GM18498 (cell line): ENCODE data around the gene OCLN.
A peak's percentile ranks its signal among the peaks of the same experiment; 100 is the strongest.
"Not testable (repeated sequence)": the region's sequence is repeated elsewhere in the genome, so short reads cannot be mapped to it uniquely, and the experiment has no call there.

Experiments
- ATAC-seq: cut with Tn5 transposase; IDR thresholded peaks from one replicate; pipeline ENCODE4 v1.9.1; 2021; ENCODE audit warnings: mild to moderate bottlenecking, moderate library complexity; ENCODE audit not compliant: unreplicated experiment

The OCLN gene

DNA sequence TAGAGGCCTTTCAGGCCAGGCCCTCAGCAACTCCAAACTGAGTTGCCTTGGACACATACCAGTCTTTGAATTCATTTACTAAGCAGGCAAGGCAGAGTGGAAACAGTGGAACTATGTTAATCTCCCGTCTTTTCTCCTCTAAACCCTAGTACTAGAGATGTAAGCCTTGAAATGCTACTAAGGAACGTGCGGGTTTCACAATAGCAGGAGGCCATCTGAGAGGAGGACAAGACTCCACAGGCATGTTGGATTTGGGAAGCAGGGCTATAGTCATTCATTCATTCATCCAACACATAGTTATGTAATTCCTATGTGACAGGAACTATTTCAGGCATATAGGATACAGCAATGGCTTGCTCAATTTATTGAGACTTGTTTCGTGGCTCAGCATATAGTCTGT, 3.3 kb upstream of the OCLN start:
- ATAC-seq = no peak

DNA sequence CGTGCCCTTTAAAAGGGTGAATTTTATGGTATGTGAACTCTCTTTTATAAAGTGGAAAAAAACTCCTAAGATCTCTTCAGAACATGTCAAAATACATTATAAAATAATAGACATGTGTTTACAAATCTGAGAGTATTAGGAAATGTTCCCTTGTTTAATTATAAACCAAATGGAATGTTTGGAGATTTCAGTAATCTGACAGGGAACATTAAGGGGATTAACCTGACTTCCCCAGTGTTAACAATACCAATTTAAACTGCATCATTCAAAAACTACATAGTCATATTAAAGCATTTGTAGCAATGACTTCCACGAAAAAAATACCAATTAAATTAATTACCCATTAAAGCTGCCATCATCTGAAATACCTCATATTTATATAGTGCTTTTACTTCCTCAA, 1.6 kb upstream of the OCLN start:
- ATAC-seq = no peak

DNA sequence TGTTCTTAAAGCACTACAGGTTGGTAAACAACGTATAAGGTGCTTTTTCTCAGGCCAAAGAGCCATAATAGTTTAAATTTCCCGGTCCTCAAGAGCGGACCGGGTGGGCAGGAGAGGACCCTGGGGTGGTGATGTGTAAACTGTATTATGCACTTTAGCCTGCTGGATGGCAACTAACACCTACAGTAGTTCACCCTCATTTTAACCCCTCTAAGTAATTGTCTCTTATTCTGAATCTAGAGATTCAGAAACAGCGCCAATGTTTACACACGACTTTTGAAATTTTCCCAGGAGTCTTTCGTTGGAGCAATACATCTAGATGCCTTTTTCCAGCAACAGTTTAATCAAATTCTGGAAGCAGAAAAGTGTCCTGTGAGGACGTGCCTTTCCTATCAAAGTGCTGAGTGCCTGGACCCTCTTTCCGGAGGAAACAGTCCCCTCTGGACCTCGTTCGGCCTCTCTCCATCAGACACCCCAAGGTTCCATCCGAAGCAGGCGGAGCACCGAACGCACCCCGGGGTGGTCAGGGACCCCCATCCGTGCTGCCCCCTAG, 676 bp upstream of the OCLN start:
- ATAC-seq = no peak

DNA sequence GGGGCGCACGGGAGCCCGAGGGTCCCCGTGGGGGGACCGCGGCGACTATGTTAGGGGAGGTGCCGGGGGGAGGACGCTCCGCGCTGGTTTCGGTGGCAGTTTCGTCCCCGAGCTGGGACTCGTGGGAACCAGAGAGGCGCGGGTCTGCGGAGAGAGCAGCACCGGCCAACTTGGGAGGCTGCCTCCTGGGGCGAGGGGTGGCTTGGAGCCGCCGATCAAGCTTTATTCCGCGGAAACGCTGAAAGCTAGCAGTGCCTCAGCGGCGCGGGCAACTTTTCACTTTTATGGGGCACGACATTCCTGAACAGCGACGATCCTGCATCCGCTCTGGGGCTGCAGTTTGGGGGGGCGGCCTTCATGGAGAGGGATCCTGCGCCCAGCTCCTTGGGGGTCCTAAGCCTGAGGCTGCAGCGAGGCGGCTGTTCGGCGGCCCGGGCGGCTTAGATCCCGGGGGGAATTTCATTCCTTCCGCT, 369 bp downstream of the OCLN start:
- peak; percentile 41 for ATAC-seq

DNA sequence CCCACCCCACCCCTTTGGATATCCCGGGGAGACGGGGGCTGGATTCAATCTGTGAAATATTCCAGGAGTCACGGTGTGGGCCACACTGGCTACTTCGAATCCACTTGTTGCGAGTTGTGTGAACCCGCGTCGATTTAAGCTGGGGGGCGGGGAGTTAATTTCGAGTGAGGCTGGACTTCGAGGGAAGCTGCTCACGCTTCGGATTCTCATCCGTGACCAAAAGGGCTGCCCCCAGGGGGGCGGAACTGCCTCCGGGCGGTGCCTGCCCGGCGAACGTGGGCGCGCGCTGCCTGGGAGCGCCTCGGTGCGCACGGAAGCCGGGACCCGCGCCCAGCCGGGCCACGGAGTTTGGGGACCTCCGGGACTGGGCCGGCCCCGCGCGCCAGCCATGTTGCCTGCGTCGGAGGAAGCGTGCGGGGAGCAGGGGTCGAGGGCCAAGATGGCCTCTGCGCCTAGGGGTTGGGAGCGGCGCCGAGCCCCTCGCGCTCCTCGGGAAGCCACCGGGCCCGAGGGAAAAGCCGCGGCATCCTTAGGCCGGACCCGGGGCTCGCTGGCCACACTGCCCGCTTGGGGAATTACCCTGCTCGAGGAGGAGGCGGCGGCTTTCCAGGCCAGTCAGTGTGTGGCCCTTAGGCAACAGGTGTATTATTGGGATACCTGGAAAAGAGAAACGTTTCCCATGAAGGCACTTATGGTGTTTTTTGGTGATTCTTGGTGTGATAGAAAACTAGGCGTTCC, 975 bp downstream of the OCLN start:
- ATAC-seq = no peak

DNA sequence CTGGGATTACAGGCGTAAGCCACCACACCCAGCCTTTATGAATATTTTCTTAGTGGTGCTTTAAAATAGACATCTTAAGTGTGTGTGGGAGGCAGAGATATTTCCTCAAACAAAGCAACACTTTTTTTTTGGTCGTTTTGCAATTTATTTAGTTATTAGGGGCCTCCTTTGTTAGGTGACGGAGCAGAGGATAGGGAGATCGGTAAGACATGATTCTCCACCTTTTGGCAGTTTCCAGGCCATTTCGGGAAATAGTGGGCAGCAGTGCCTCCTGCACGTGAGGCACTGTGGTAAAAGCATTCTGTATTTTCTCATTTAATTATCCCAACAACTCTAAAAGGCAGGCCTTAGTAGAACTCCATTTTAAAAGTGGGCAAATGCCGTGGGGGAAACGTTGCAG, 1.9 kb downstream of the OCLN start:
- ATAC-seq = no peak

DNA sequence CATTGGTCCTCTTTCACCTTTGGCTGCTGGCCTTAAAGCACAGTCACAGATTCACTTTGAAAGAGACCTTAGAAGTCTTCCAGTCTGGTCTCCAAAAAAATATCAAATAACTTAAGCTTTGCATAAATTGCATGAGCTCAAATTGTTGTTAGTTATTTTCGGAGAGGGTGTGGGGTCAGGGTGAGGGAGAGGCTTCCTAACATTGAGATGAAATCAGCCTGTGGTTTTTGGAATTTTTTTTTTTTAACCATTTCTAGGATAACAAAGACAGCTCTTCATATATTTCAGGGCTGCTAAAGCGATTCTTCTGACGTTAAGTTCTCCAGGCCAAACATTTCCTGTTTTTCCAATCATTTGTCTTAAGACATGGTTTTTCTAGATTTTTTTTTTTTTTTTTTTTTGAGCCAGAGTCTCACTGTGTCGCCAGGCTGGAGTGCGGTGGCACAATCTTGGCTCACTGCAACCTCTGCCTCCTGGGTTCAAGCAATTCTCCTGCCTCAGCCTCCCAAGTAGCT, 4.5 kb downstream of the OCLN start:
- no peak for ATAC-seq

DNA sequence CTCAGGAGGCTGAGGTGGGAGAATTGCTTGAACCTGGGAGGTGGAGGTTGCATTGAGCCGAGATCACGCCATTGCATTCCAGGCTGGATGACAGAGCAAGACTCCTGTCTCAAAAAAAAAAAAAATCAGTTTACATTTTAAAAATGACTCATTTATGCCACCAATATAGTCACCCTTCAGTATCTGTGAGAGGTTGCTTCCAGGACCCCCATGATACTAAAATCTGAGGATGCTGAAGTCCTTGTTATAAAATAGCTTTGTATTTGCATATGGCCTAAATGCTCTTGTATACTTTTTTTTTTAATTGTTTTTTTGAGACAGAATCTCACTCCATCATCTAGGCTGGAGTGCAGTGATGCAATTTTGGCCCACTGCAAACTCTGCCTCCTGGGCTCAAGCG, 5.8 kb downstream of the OCLN start:
- no peak for ATAC-seq

DNA sequence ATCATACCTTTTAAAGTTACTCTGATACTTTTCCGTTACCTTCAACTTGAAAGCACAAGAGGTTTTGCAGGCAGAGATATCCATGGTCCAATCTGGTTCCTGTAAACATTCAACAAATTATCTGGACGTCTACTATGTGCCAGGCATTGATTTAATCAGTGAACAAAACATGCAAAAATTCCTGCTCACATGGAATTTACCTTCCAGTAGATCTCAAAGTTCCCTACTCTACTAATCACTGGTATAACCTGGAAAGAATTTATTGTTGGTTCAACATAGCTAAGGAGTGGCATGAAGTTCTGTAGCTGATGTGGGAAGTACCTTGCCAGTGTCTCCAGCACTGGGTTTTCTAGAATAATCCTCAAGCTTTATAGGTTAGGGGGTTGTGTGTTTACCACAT, 9.8 kb downstream of the OCLN start:
- ATAC-seq = no peak

DNA sequence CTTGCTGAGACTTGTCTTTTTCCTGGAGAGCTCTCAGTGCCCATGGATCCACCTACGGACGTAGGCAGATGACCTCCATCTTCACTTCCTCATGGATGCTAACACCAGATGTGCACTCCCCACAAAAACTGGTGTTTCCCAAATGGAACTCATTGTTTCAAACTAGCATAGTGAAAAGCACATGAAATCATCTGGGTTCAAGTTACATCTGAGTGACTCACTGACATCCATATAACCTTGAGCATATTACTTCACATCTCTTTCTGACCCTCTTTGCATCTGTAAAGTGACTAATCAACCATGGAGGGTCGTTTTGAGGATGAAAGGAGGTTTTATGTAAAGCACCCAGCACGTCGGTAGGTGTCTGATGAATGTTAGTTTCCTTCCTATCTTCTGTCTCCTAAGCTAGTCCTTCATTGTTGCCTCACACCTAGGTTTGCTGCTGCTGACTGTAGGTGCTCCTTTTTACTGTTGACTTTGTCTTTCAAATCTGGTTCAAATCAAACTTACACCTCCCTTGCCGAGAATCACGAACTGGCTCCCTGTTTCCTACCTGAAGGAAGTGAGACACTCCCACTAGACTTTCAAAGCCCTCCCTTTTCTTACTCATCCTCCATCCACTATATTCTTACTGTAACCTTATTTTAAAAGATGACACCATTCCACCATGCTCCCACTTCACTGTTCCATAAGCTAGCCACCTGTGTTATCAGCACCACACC, 10.3 kb downstream of the OCLN start:
- ATAC-seq = no peak

DNA sequence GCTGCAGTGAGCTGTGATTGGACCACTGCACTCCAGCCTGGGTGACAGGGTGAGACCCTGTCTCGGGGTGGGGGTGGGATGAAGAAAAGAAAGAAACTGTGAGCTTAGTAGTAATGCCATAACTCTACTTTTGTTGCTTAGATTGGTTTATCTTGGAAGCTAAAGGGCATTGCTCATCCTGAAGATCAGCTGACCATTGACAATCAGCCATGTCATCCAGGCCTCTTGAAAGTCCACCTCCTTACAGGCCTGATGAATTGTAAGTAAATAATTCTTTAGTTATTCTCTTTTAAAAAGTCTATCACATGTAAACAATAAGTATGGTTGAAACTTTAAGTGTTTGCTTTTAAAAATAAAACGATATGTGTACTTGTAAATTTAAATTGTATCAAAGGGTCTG, 11.4 kb downstream of the OCLN start:
- no peak for ATAC-seq

DNA sequence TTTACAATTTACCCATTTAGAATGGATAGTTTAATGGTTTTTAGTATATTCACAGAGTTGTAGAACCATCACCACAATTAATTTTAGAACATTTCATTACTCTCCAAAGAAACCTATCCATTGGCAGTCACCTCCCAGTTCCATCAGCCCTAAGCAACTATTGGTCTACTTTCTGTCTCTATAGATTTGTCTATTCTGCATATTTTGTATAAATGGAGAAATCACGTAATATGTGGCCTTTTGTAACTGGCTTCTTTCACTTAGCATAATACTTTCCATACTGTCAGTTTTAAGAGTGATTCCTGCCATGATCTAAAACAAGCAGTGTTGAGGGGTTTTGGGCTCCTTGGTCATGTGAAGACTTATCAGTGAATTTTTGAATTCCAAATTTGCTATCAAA, 12.7 kb downstream of the OCLN start:
- no peak for ATAC-seq

DNA sequence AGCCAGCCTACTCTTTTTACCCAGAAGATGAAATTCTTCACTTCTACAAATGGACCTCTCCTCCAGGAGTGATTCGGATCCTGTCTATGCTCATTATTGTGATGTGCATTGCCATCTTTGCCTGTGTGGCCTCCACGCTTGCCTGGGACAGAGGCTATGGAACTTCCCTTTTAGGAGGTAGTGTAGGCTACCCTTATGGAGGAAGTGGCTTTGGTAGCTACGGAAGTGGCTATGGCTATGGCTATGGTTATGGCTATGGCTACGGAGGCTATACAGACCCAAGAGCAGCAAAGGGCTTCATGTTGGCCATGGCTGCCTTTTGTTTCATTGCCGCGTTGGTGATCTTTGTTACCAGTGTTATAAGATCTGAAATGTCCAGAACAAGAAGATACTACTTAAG, 16.6 kb downstream of the OCLN start:
- no peak for ATAC-seq

DNA sequence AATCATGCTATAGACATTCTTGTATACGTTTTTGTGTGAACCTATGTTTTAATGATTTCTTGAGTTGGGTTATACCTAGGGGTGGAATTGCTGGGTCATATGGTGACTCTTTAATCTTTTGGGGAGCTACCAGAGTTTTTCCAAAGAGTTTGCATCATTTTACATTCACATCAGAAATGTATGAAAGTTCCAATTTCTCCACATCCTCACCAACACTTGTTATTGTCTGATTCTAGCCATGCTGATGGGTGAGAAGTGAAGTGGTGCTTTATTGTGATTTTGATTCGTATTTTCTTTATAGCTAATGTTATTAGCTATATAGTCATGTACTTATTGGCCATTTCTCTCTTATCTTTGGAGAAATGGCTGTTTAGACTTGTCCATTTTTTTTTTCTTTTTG, 18.1 kb downstream of the OCLN start:
- no peak for ATAC-seq

DNA sequence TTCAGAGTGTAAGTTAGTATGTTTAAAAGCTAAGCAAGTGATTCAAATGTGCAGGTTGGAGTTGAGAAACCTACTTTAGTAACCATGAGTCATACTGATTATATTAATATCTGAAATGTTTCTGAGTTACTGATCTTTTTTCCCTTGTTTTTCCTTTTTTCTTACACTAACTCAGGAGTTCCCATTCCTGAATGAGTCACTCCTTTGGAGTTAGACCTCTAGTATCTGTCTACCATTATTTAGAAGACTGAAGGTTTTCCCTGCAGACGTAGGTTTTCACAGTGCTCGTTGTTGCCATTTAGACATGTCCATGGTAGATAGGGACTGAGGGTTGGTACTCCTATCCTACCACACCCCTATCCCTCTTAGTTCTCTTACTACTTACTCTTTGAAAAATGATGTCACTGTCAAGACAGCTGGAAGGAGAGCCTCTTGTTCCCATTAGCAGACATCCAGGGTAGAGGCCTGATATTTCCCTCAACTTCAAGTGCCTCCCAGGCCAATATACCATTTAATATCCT, 20.2 kb downstream of the OCLN start:
- ATAC-seq = no peak

DNA sequence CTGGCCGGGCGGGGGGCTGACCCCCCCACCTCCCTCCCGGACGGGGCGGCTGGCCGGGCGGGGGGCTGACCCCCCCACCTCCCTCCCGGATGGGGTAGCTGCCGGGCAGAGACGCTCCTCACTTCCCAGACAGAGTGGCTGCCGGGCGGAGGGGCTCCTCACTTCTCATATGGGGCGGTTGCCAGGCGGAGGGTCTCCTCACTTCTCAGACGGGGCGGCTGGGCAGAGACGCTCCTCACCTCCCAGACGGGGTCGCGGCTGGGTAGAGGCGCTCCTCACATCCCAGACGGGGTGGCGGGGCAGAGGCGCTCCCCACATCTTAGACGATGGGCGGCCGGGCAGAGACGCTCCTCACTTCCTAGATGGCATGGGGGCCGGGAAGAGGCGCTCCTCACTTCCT, 23.0 kb downstream of the OCLN start:
- ATAC-seq = not testable (repeated sequence)

DNA sequence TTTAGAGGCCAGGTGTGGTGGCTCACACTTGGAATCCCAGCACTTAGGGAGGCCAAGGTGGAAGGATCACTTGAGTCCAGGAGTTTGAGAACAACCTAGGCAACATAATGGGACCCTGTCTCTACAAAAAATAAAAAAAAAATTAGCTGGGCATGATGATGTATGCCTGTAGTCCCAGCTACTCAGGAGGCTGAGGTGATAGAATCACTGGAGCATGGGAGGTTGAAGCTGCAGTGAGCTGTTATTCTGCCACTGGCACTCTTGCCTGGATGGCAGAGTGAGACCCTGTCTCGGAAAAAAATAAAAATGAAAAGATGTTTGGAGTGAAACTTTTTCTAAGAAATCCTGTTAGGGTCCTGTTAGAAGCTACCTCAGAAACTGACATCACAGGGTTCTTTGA, 24.2 kb downstream of the OCLN start:
- ATAC-seq = no peak

DNA sequence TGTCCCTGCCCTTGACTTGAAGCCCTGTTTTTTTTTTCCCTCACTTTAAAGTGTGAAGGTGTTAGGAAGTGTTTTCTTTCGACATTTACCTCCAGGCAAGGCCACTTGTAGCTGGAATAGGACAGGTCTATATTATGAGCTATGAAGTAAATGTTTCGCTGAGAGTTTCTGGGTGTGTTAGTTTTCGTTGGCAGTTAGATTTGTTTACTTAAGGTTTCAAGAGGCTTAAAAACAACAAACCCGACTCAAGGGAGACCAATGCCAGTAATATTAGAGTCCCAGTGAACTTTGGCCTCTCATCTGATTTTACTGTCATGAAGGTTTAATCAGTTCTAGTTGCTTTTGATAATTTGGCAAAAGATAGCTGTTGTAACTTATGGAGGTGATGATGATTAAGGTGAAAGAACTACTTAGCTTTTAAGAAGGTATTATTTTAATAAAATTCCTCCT, 25.2 kb downstream of the OCLN start:
- ATAC-seq = no peak

DNA sequence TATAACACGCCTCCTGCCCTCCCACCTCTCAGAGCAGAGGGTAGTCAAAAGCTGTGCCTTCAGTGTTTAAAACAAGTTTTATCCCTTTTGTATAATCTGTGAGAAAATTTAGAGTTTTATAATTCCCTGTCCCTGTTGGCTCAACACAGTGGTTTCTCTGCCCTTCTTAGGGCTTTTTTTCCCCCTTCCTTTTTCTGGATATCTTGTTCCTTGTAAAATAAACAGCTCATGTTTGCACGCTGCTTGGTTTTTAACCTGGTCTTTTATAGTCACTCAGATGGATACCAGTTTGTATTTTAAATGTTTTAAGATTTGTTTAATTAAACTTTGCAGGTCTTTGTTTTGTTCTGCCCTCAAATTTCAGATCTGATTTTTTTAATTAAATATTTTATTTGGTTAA, 26.7 kb downstream of the OCLN start:
- no peak for ATAC-seq

DNA sequence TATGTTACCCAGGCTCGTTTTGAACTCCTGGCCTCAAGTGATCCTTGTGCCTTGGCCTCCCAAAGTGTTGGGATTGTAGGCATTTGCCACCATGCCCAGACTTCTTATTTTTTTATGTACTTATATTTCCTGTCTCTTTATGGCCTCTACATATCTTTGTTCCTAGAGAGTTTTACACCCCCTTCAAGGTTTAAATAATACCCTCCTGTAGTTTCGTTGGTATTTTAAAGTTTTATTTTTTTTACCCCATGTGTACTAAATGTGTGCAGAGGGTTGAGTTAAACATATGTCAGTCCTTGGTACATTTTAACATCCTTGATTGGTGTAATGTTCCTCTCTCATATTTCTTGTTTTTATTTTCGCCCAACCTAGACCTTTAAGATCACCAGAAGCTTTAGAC, 29.4 kb downstream of the OCLN start:
- ATAC-seq = no peak

DNA sequence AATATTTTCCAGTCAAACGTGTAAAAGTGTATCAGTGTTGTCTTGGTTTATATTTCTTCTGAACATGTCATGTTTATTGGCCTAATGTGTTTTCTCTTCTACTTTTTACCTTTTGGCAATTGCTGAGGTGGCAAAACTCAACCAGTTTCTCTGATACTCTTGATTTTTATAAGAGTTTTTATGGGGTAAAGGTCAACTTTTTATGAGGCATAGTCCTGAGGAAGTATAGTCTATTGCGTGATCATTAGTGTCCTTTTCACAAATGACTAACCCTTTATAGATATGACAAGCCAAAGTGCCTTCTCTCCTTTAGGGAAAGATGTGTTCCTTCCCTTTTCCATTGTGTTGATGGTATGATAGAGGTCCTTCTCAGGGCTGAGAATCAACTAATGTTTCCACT, 32.9 kb downstream of the OCLN start:
- no peak for ATAC-seq

DNA sequence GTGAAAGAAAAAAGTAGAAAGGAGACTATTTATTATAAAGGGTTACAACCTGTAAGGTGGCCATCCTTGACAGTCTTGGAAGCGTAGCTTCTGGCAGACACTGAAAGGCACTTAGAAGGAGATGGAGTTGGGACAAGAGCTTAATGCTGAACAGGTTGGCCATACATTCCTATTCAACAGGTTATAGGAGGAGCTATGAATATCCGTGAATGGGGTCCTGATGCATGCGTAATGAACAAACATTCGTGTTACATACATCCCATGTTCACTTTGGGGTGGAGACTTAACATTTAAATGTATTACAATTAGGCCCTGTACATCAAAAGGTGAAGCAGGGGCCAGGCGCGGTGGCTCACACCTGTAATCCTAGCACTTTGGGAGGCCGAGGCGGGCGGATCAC, 34.1 kb downstream of the OCLN start:
- no peak for ATAC-seq
